ENCODE measurements around the gene ZMIZ1.
A peak's percentile ranks its signal among the peaks of the same experiment; 100 is the strongest.

Gene ZMIZ1

GRCh38 chr10:79068562-79069324, at the start of gene ZMIZ1:
Gene ZMIZ1, plus strand, starts transcription at chr10:79068966. Its CDS starts 132,667 bp downstream, at chr10:79201633.
- H4K20me1 ChIP-seq: peaks cover 45% of the 10 kb centered on the region
- H3K9me3 ChIP-seq: no peaks in the 10 kb centered on the region
- H3K4me3 ChIP-seq: peak within 1 kb of the TSS; percentile 100
- peaks cover 47% of the 10 kb centered on the region for H3K4me1 ChIP-seq
- peak within 1 kb of the TSS; percentile 97 for H3K9ac ChIP-seq
- peak within 1 kb of the TSS; percentile 94 for H3K27ac ChIP-seq
- H3K4me2 ChIP-seq: peak within 1 kb of the TSS; percentile 99
- H3K27me3 ChIP-seq: peaks cover 3% of the 10 kb centered on the region; the same call in 1 of the 2 replicates
- no peak for TF ChIP-seq Cebpa-rat (IDR thresholded peaks at IDR 0.05)
- no peaks in the 10 kb centered on the region for H3K36me3 ChIP-seq

GRCh38 chr10:79019441-79020014, 49.2 kb upstream of the ZMIZ1 start:
- TF ChIP-seq Cebpa-rat (IDR thresholded peaks at IDR 0.05): no peak
- H3K4me3 ChIP-seq: no peak overlapping the region
- H4K20me1 ChIP-seq: no peaks in the 10 kb centered on the region
- H3K9me3 ChIP-seq: no peaks in the 10 kb centered on the region
- peaks cover 10% of the 10 kb centered on the region for H3K4me1 ChIP-seq
- H3K27ac ChIP-seq: no peak overlapping the region
- H3K27me3 ChIP-seq: no peaks in the 10 kb centered on the region
- H3K9ac ChIP-seq: no peak overlapping the region
- no peaks in the 10 kb centered on the region for H3K36me3 ChIP-seq
- no peak overlapping the region for H3K4me2 ChIP-seq

DNA sequence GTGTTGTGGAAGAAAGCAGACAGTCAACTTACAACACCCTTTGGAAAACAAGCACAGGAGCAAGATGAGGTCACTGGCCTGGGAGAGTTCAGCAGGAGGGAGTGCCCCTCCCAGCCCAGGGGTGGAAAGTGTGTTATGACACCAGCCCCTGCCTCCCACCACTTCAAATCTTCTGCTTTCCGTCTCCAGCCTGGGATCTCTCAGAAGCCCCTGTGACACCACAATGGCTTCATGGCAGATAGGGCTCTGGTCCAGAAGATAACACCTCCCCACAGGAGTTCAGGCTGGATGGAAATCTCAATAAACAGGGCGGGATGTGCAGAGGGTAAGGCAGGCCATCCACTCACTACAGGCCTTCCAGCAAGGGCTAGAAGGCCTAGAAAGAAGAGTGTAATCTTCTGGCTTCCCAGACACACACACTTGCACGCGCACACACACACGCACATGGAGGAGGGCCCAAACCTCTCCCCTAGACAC, 48.7 kb upstream of the ZMIZ1 start:
- no peaks in the 10 kb centered on the region for H3K27me3 ChIP-seq
- peaks cover 10% of the 10 kb centered on the region for H3K4me1 ChIP-seq
- no peak overlapping the region for H3K27ac ChIP-seq
- no peak overlapping the region for H3K9ac ChIP-seq
- no peak overlapping the region for H3K4me3 ChIP-seq
- TF ChIP-seq Cebpa-rat (IDR thresholded peaks at IDR 0.05): no peak
- H3K9me3 ChIP-seq: no peaks in the 10 kb centered on the region
- H3K4me2 ChIP-seq: no peak overlapping the region
- no peaks in the 10 kb centered on the region for H3K36me3 ChIP-seq
- no peaks in the 10 kb centered on the region for H4K20me1 ChIP-seq

DNA sequence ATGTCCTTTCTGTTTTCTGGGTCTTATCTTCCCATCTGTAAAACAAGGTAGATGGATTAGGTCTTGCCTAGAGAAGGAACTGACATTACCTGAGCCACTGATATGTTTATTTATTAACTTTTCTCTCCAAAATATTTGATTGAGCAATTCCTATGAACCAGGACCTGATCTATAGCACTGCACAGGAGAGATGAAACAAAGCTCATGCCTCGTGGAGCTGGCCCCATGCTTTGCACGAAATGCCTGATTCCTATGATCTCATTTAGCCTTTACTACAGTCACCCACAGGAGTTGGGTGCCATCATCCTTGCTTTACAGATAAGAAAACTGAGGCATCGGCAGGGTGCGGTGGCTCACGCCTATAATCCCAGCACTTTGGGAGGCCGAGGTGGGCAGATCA, 48.2 kb upstream of the ZMIZ1 start:
- H3K27me3 ChIP-seq: no peaks in the 10 kb centered on the region
- no peaks in the 10 kb centered on the region for H3K36me3 ChIP-seq
- H4K20me1 ChIP-seq: no peaks in the 10 kb centered on the region
- H3K4me1 ChIP-seq: peaks cover 10% of the 10 kb centered on the region
- H3K9ac ChIP-seq: no peak overlapping the region
- H3K27ac ChIP-seq: no peak overlapping the region
- no peak overlapping the region for H3K4me2 ChIP-seq
- H3K9me3 ChIP-seq: no peaks in the 10 kb centered on the region
- TF ChIP-seq Cebpa-rat (IDR thresholded peaks at IDR 0.05): no peak
- H3K4me3 ChIP-seq: no peak overlapping the region

DNA sequence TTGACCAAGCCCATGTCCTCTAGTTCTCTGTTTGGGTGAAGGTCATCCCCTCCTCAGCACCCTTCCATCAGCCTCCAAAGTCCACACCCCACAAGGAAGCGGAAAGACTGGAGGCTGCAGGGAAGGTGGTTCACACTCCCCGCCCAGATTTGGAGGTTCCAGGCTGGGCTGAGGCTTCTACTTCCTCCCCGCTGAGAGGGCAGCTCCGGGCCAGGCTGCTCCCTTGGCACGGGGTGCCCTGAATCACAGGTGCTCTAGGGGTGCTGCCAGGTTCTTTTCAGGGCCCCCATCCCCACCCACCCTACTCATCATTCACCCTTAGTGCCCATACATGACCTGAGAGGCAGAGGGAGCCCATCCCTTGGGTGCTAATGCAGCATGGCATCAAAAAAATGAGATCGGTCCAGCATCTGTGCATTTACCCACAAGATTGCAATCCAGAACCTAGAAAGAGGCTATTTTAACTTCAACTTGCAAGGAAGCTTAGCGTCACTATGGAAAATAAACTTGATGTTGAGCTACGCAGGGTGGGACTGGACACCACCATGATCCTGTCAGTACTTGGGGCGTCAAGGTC, 47.3 kb upstream of the ZMIZ1 start:
- peaks cover 10% of the 10 kb centered on the region for H3K4me1 ChIP-seq
- no peak for TF ChIP-seq Cebpa-rat (IDR thresholded peaks at IDR 0.05)
- no peaks in the 10 kb centered on the region for H3K36me3 ChIP-seq
- H3K4me2 ChIP-seq: no peak overlapping the region
- H3K27me3 ChIP-seq: no peaks in the 10 kb centered on the region
- no peak overlapping the region for H3K9ac ChIP-seq
- no peak overlapping the region for H3K4me3 ChIP-seq
- no peaks in the 10 kb centered on the region for H3K9me3 ChIP-seq
- no peaks in the 10 kb centered on the region for H4K20me1 ChIP-seq
- H3K27ac ChIP-seq: no peak overlapping the region

DNA sequence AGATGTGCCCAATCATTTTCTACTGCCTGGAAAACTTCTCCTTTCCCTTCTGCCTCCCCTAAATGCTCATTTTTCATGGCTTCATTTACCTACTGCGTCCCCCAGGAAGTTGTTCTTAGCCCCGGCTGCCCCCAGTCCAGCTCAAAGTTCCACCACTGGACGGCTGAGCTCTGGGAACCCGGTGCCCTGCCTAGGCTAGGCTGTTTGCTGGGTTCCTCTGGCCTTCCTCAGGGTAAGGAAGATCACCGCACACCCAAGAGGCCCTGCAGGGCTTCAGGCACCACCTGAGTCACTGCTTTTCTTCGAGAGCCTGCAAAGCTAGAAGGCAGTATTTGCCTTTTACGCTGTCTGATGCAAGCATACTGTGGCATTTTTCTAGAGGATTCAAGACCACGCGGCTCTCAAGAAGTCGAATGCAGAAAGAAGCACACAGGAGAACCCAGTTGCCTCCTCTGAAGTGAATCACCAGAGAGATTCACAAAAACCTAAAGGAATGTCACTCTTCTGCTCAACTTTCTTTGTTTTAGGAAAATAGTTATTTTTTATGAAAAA, 46.7 kb upstream of the ZMIZ1 start:
- Histone ChIP-seq H3K4me1 (peaks cover 10% of the 10 kb centered on the region), H3K4me2 (no peak overlapping the region), H3K4me3 (no peak overlapping the region), H3K27ac (no peak overlapping the region), H3K9ac (no peak overlapping the region), H3K27me3 (no peaks in the 10 kb centered on the region), H4K20me1 (no peaks in the 10 kb centered on the region), H3K36me3 (no peaks in the 10 kb centered on the region), H3K9me3 (no peaks in the 10 kb centered on the region)
- TF ChIP-seq Cebpa-rat (IDR thresholded peaks at IDR 0.05): no peak

GRCh38 chr10:79022565-79023230, 46.1 kb upstream of the ZMIZ1 start:
- H3K4me2 ChIP-seq: peak overlapping the region; percentile 45; the same call in 1 of the 2 replicates
- peaks cover 17% of the 10 kb centered on the region for H3K4me1 ChIP-seq
- TF ChIP-seq Cebpa-rat (IDR thresholded peaks at IDR 0.05): no peak
- no peak overlapping the region for H3K27ac ChIP-seq
- no peaks in the 10 kb centered on the region for H3K9me3 ChIP-seq
- H3K4me3 ChIP-seq: no peak overlapping the region
- no peaks in the 10 kb centered on the region for H3K27me3 ChIP-seq
- no peaks in the 10 kb centered on the region for H3K36me3 ChIP-seq
- H4K20me1 ChIP-seq: no peaks in the 10 kb centered on the region
- no peak overlapping the region for H3K9ac ChIP-seq

GRCh38 chr10:79023240-79024162, 45.3 kb upstream of the ZMIZ1 start:
- Histone ChIP-seq H3K9ac (no peak overlapping the region), H4K20me1 (no peaks in the 10 kb centered on the region), H3K4me2 (peak overlapping the region; percentile 45), H3K27ac (no peak overlapping the region), H3K4me1 (peaks cover 21% of the 10 kb centered on the region), H3K9me3 (no peaks in the 10 kb centered on the region), H3K36me3 (no peaks in the 10 kb centered on the region), H3K4me3 (no peak overlapping the region), H3K27me3 (no peaks in the 10 kb centered on the region)
- TF ChIP-seq Cebpa-rat (IDR thresholded peaks at IDR 0.05): no peak

- no peak overlapping the region for H3K4me2 ChIP-seq
- H3K4me1 ChIP-seq: peaks cover 21% of the 10 kb centered on the region
- H3K9ac ChIP-seq: no peak overlapping the region
- no peaks in the 10 kb centered on the region for H3K36me3 ChIP-seq
- no peak overlapping the region for H3K4me3 ChIP-seq
- no peak for TF ChIP-seq Cebpa-rat (IDR thresholded peaks at IDR 0.05)
- no peaks in the 10 kb centered on the region for H3K9me3 ChIP-seq
- no peaks in the 10 kb centered on the region for H3K27me3 ChIP-seq
- no peaks in the 10 kb centered on the region for H4K20me1 ChIP-seq
- no peak overlapping the region for H3K27ac ChIP-seq
Observed at GRCh38 chr10:79024296-79024695, 44.5 kb upstream of the ZMIZ1 start.

Data from BLaER1 (cell line).